Cardiac fibroblast (primary cell): ENCODE data around the gene DGLUCY.
A peak's percentile ranks its signal among the peaks of the same experiment; 100 is the strongest.

ENCODE experiments used
- DNase-seq, 2 donors: peaks; one replicate each; pipeline versions ENCODE4 v3.0.0 to v3.0.0-alpha.2; 2010; ENCODE audit warnings: low read depth in 2 of 2
- H3K4me3 ChIP-seq, 2 donors: replicated peaks in 1 of 2; 1 replicate in 1 of 2; 2 replicates in 1 of 2; pipeline ENCODE4 v1.5.1; 2011; ENCODE audit warnings: low read depth in 2 of 2, low read length in 2 of 2, mild to moderate bottlenecking in 2 of 2, moderate library complexity in 1 of 2
- CTCF ChIP-seq: IDR thresholded peaks from one replicate; pipeline ENCODE4 v1.5.1; 2011; ENCODE audit warnings: low read depth, mild to moderate bottlenecking, low read length, inconsistent platforms

DGLUCY gene

GRCh38 chr14:91237219-91237618 lies 123.3 kb downstream of the DGLUCY start:
- no peak overlapping the region for H3K4me3 ChIP-seq
- DNase-seq = peak; percentile 42 to 71

GRCh38 chr14:91238085-91238484 lies 124.2 kb downstream of the DGLUCY start:
- no peak for TF ChIP-seq CTCF
- no peak overlapping the region for H3K4me3 ChIP-seq
- DNase-seq = no peak

More at GRCh38 chr14:91237219-91237618, 123.3 kb downstream of the DGLUCY start:
- TF ChIP-seq CTCF = no peak

- no peak overlapping the region for H3K4me3 ChIP-seq
- DNase-seq = no peak
- TF ChIP-seq CTCF = no peak
Observed at GRCh38 chr14:91238661-91239060, 124.8 kb downstream of the DGLUCY start.

GRCh38 chr14:91241863-91242262 lies 128.0 kb downstream of the DGLUCY start:
- no peak overlapping the region for H3K4me3 ChIP-seq
- no peak for TF ChIP-seq CTCF
- no peak for DNase-seq

- no peak for DNase-seq
- no peak overlapping the region for H3K4me3 ChIP-seq
- no peak for TF ChIP-seq CTCF
Observed at GRCh38 chr14:91242635-91243034, 128.8 kb downstream of the DGLUCY start.

GRCh38 chr14:91243074-91243471 lies 129.2 kb downstream of the DGLUCY start:
- DNase-seq = no peak
- no peak for TF ChIP-seq CTCF
- H3K4me3 ChIP-seq = no peak overlapping the region

- DNase-seq = peak; percentile 50 to 81
- no peak for TF ChIP-seq CTCF
- H3K4me3 ChIP-seq = peak within 1 kb of the TSS in 1 of 2 donors; percentile 24
Observed at GRCh38 chr14:91244501-91244901, 130.6 kb downstream of the DGLUCY start, which contains the start of gene GPR68. TSS of gene GPR68 (minus strand) at chr14:91244704. CDS start at chr14:91235050, 9,654 bp downstream.
